DOHH2 (cell line): ENCODE measurements around the gene CNTNAP2.

Source experiments
- EZH2phosphoT487 ChIP-seq: fragments of 200-600 bp; sonication (generic); IDR thresholded peaks from 2 replicates; pipeline ENCODE4 v1.6.1; 2017; ENCODE audit warnings: borderline replicate concordance, mild to moderate bottlenecking, antibody characterized with exemption, low read length, moderate library complexity, mixed read lengths
- TF ChIP-seq, protein P1 (sequence below): fragments of 200-600 bp; sonication (generic); IDR thresholded peaks from one replicate; pipeline ENCODE4 v1.5.1; 2014; ENCODE audit warnings: antibody characterized with exemption, mild to moderate bottlenecking, low read depth, low read length; ENCODE audit not compliant: poor library complexity, severe bottlenecking

DNA sequence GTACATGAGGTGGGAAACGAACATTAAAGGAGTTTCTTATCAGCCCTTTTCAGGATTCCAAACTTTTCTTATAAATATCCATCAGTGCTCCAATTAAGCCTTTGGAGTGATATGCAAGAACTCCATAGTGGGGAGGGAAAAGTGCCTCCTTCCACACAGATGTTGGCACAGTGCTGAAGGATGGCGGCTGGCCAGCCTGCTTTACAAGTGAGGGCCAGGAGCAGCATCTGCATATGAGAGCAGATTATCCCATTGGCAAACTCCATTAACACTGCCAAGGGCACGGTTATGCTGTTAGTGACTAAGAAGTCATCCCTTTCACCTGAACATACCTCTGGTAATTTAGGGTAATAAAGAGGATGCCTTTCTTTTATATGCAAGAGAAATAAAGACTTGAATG, 543.1 kb downstream of the CNTNAP2 start:
- TF ChIP-seq, protein P1, sequence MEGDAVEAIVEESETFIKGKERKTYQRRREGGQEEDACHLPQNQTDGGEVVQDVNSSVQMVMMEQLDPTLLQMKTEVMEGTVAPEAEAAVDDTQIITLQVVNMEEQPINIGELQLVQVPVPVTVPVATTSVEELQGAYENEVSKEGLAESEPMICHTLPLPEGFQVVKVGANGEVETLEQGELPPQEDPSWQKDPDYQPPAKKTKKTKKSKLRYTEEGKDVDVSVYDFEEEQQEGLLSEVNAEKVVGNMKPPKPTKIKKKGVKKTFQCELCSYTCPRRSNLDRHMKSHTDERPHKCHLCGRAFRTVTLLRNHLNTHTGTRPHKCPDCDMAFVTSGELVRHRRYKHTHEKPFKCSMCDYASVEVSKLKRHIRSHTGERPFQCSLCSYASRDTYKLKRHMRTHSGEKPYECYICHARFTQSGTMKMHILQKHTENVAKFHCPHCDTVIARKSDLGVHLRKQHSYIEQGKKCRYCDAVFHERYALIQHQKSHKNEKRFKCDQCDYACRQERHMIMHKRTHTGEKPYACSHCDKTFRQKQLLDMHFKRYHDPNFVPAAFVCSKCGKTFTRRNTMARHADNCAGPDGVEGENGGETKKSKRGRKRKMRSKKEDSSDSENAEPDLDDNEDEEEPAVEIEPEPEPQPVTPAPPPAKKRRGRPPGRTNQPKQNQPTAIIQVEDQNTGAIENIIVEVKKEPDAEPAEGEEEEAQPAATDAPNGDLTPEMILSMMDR, result no peak
- no peak for TF ChIP-seq EZH2phosphoT487
